Measurements from ENCODE around the gene URI1. TPM values are rescaled to one million over a fixed set of nuclear protein-coding genes. Genes with fewer than 3 reads are reported as not detected.

The URI1 gene
- total and polyA plus RNA-seq, 5 donors, result 19.1 to 50.4 (median 39.6) TPM

Other genes starting within 250 kb of the URI1 start
- gene C19orf12, start 227.0 kb upstream of the URI1 start, total RNA-seq, result 10 to 100 TPM; 40.6 to 48.2 (median 43.5) TPM
- 37.3 TPM for gene C19orf12, start 227.0 kb upstream of the URI1 start, polyA plus RNA-seq
- gene CCNE1, start 130.2 kb upstream of the URI1 start, total RNA-seq, result 1 to 10 TPM; 2.1 to 5.1 (median 3.8) TPM
- 3.0 TPM for gene CCNE1, start 130.2 kb upstream of the URI1 start, polyA plus RNA-seq

Data from right cardiac atrium (tissue), 5 donors.